NCI-H345 treated with DMSO at 0.1 percent for 48 hours (cell line): ENCODE results near the gene CLNK.

Experiments used
- DNase-seq: peaks from one replicate; lab custom pipeline; 2025; ENCODE audit not compliant: unreplicated experiment; lab: John Stamatoyannopoulos, UW

CLNK gene

GRCh38 chr4:10701702-10702460 lies 17.3 kb upstream of the CLNK start:
- DNase-seq = no peak

- DNase-seq = no peak
These were observed 16.6 kb upstream of the CLNK start for GRCh38 chr4:10701161-10701560.

- no peak for DNase-seq
These were observed 13.6 kb upstream of the CLNK start for GRCh38 chr4:10698172-10698571.

GRCh38 chr4:10697086-10697485 lies 12.5 kb upstream of the CLNK start:
- no peak for DNase-seq

- no peak for DNase-seq
These were observed 11.7 kb upstream of the CLNK start for GRCh38 chr4:10696253-10696652.

- no peak for DNase-seq
These were observed 10.3 kb upstream of the CLNK start for GRCh38 chr4:10694828-10695209.

- peak; percentile 13 for DNase-seq
These were observed 9.7 kb upstream of the CLNK start for GRCh38 chr4:10694151-10694827.

- no peak for DNase-seq
These were observed 7.1 kb upstream of the CLNK start for GRCh38 chr4:10691651-10692050.

- no peak for DNase-seq
These were observed 5.8 kb upstream of the CLNK start for GRCh38 chr4:10690185-10690907.

- DNase-seq = no peak
These were observed 4.3 kb upstream of the CLNK start for GRCh38 chr4:10688846-10689245.

GRCh38 chr4:10688022-10688421 lies 3.5 kb upstream of the CLNK start:
- no peak for DNase-seq

GRCh38 chr4:10687526-10687925 lies 3.0 kb upstream of the CLNK start:
- no peak for DNase-seq

- DNase-seq = no peak
These were observed 2.2 kb downstream of the CLNK start for GRCh38 chr4:10682397-10682796.

GRCh38 chr4:10677796-10678497 lies 6.6 kb downstream of the CLNK start:
- no peak for DNase-seq

GRCh38 chr4:10673817-10674369 lies 10.7 kb downstream of the CLNK start:
- no peak for DNase-seq

GRCh38 chr4:10672379-10672778 lies 12.2 kb downstream of the CLNK start:
- no peak for DNase-seq

GRCh38 chr4:10671799-10672198 lies 12.8 kb downstream of the CLNK start:
- DNase-seq = no peak

- DNase-seq = no peak
These were observed 13.2 kb downstream of the CLNK start for GRCh38 chr4:10671366-10671765.

GRCh38 chr4:10670321-10670720 lies 14.2 kb downstream of the CLNK start:
- DNase-seq = no peak

- peak; percentile 60 for DNase-seq
These were observed 16.8 kb downstream of the CLNK start for GRCh38 chr4:10667701-10668326.

GRCh38 chr4:10666616-10667015 lies 18.0 kb downstream of the CLNK start:
- DNase-seq = peak; percentile 25
